HG03175 (cell line): Measurements from ENCODE around the gene SPP1.
A peak's percentile ranks its signal among the peaks of the same experiment; 100 is the strongest.

ENCODE experiments used
- ATAC-seq: cut with Tn5 transposase; IDR thresholded peaks from one replicate; pipeline ENCODE4 v1.9.1; 2021; ENCODE audit warnings: mild to moderate bottlenecking, moderate library complexity; ENCODE audit not compliant: unreplicated experiment

The SPP1 gene

DNA sequence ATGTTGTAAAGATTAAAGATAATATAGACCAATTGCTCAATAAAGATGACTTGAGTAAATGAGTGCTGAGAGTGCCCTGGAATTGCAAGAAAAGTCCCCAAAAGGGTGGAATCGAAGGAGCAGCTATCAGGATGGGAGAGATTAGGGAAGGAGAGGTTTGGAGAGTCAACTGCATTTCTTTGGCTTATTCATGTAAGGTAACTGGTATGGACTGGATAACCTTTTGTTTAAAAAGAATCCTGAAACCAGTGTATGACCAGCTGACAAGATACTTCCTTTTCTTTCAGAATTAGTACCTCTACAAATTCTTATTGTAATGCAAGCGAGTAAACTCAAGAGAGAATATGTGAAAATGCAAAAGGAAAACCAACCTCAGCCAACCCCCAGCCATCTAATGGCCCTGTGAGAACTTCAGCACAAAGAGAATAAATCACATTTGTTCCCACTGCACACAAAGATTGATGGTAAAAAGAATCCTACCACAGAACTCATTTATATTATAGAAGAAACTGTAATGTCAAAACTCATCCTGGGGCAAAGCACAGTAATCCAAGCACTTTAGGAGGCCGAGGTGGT, 24.5 kb upstream of the SPP1 start:
- ATAC-seq: no peak

DNA sequence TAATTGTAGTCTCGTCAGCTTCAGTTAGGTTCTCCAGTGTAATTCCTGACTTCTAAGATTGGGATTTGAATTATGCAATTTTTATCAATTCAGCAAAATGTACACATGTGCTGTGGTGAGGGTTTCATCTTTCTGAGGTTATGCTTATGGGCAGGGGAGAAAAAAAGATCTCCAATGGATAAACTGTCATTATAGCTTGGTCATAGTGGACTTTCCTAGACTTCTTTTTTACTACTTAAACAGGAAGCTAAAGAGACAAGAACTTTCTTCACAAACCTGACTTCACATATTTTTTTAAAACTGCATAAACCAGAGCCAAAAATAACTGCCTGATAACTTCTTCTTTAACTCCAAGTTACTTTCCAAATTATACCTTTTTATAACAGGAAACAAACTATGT, 21.7 kb upstream of the SPP1 start:
- no peak for ATAC-seq

GRCh38 chr4:87956501-87956900, 19.0 kb upstream of the SPP1 start:
- ATAC-seq: no peak

- ATAC-seq: no peak
These were observed 18.5 kb upstream of the SPP1 start for GRCh38 chr4:87957061-87957460.

DNA sequence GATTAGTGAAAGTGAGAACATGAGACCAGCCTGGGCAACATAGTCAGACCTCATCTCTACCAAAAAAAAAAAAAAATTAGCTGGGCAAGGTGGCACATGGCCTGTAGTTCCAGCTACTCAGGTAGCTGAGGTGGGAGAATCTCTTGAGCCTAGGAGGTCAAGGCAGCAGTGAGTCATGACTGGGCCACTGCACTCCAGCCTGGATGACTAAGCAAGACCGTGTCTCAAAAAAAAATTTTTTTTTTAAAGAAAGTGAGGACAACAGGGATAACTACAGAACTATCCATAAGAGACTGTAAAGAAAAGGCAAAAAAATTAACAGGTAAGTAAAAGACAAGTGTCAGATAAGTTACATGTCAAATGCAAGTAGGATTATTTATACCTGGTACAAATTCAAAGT, 13.5 kb upstream of the SPP1 start:
- ATAC-seq: no peak

DNA sequence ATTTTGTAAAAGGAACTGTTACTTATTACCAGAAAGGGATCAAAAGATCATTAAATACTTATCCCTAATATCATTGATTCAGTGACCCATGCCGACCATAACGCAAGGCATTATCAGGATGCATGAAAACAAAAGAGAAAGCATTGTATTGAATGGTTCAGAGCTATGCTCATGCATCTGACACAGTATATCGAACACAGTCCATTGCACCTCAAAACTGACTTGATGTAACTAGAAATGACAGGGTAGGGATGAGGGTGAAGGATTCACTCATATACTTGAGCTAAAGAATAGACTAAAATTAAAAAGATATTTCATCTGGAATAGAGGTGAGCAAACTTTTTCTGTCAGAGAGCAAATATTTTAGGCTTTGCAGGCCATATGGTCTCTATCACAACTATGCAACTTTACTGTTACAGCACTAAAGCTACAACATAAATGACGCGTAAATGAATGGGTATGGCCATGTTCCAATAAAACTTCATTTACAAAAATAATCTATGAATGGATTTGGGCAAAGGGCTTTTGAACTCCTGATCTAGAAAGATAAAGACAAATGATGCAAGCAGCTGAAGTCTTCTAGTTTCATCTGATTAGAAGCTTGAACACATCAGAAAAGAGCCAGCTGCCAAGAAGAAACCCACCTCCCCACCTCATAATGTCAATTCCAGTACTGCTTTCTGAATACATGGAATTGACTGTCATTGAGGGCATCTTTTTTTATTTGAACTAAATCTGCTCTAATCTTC, 12.9 kb upstream of the SPP1 start:
- no peak for ATAC-seq

DNA sequence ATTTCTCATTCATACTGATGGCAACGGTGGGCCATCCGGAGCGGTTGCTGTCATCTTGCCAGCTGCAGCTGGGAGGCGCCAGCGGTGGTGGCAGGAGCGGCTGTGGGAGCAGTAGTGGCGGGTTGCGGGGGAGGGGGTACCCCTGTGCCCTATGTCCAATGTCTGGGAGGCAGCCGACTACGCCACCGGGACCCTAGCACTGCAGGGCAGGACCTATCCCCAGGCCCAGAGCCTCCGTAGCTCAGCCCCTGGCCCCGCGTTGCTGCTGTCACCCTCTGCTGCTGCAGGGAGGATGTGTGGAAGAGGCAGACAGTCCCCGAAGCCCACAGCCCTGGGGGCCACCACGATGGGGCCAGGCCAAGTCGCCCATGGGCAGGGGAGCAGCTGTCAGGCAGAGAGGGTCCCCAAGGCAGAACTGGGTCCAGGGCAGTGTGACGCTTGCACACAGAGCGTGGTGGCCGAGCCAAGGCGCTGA, 10.0 kb upstream of the SPP1 start:
- no peak for ATAC-seq

- ATAC-seq: no peak
These were observed 9.4 kb upstream of the SPP1 start for GRCh38 chr4:87966095-87966496.

GRCh38 chr4:87967193-87967592, 8.3 kb upstream of the SPP1 start:
- no peak for ATAC-seq

- no peak for ATAC-seq
These were observed 5.4 kb upstream of the SPP1 start for GRCh38 chr4:87970121-87970520.

- no peak for ATAC-seq
These were observed 3.6 kb upstream of the SPP1 start for GRCh38 chr4:87971866-87972265.

DNA sequence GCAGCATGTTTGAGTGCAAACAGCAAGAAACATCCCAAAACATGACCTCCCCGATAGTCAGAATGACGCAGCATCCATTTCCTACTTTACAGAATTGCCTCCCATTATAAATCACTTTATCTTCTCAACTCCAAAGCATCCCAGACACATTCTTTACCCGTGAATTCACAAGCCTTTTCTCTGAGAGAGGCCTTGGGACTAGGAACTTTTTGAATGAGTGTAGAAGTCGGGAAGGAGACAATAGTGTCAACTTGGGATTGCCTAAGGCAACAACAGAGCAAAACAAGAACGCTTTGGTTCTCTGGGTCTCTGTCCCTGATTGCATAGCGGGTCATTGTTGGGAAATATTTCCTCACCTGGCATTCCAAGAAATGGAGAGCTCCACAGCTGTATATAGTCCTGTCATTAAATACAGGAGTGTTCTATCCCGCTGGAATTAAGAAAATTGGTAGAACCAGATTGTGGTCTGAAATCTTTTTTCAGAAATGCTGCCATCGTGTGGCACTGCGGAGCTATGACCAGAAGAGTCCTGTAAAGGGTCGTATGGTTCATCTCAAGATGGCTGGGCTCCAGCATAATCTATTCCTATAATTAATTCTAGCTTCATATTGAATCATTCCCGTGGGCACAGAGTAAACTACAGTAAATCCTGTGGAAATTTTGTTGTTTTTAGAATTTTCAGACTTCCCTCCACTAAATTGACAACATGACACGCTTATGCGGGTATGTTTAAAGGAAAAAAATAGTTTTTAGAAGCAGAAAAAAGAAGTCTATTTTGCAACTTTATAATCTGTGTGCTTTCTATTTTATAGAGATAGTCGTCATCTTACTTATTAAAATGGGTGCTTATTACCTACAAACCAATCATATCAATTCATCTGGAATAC, 2.0 kb upstream of the SPP1 start:
- ATAC-seq: peak; percentile 78

GRCh38 chr4:87974856-87975462, 555 bp upstream of the SPP1 start:
- peak; percentile 17 for ATAC-seq

DNA sequence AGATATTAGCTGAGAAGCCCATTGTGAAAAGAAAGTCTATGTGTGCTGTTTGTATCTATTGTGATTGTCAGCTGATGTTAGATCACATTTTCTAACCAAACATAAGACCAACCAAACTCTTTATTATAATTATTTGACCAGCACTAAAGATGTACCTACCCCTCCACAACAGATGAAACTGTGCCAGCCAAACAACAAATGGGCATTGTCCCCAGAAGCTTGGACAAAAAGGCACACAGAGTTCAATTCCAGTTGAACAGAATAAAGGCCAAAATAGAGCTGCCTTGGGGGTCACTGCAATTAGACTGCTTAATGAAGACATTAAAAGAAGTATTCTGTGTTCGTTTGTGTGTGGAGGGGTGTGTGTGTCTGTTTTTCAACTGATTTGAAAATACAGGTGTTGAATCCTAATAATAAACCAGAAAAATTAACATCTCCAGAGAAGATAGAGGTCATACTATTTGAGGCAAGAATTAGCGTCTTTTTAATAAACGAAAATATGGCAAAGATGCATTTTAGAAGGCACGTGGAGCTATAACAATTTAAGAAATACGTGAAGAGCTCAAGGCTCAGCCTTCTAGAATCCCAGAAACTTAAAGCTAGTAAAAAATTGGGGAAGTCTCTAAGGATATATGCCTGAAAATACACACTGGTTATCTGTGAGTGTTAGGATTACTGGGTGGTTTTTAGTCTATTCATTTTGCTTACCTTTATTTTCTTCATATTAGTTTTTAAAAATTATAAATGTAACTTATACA, 2.2 kb downstream of the SPP1 start:
- no peak for ATAC-seq

DNA sequence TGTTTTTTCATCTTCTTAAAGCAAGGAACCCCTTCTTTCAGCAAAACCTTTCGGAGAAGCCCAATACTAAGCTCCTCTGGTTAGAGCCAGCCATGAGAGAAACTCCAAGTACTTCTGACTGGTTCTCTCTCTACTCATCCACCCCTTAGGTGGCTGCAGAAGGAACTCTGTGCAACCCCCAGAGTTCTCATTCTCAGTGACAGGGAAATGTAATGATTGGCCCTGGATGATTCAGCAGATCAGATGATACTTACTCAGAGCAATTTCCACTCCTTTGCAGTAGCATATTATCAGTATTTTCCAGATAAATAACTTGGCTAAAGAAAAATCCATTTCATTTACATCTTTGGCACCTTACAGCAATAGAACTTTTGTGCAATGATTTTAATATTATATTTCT, 3.2 kb downstream of the SPP1 start:
- ATAC-seq: no peak

- ATAC-seq: no peak
These were observed 4.3 kb downstream of the SPP1 start for GRCh38 chr4:87979810-87980209.

DNA sequence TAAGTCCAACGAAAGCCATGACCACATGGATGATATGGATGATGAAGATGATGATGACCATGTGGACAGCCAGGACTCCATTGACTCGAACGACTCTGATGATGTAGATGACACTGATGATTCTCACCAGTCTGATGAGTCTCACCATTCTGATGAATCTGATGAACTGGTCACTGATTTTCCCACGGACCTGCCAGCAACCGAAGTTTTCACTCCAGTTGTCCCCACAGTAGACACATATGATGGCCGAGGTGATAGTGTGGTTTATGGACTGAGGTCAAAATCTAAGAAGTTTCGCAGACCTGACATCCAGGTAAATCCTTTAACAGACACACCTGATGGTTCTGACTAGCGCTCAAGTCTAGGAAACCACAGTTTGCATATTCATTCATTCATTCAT, 6.0 kb downstream of the SPP1 start:
- no peak for ATAC-seq

- no peak for ATAC-seq
These were observed 6.5 kb downstream of the SPP1 start for GRCh38 chr4:87982036-87982435.

DNA sequence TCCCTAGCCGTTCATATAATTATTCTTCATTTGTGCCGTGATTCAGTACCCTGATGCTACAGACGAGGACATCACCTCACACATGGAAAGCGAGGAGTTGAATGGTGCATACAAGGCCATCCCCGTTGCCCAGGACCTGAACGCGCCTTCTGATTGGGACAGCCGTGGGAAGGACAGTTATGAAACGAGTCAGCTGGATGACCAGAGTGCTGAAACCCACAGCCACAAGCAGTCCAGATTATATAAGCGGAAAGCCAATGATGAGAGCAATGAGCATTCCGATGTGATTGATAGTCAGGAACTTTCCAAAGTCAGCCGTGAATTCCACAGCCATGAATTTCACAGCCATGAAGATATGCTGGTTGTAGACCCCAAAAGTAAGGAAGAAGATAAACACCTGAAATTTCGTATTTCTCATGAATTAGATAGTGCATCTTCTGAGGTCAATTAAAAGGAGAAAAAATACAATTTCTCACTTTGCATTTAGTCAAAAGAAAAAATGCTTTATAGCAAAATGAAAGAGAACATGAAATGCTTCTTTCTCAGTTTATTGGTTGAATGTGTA, 7.0 kb downstream of the SPP1 start:
- ATAC-seq: no peak

GRCh38 chr4:87983996-87984395, 8.5 kb downstream of the SPP1 start:
- ATAC-seq: no peak
